Measurements from ENCODE around the gene WDR48. TPM values are rescaled to one million over a fixed set of nuclear protein-coding genes. Genes with fewer than 3 reads are reported as not detected.

Gene WDR48
- total RNA-seq, 2 donors from 2014 or later = 57.5 to 60.4 TPM

GRCh38 chr3:39013289-39013688 is 38.5 kb upstream of the WDR48 start:
- H3K4me3 Mint-ChIP-seq = no peak overlapping the region
- H3K9me3 Mint-ChIP-seq = peaks cover 3% of the 10 kb centered on the region
- peak; percentile 84 for DNase-seq
- peaks cover 7% of the 10 kb centered on the region for H3K4me1 Mint-ChIP-seq
- TF ChIP-seq, protein P1, sequence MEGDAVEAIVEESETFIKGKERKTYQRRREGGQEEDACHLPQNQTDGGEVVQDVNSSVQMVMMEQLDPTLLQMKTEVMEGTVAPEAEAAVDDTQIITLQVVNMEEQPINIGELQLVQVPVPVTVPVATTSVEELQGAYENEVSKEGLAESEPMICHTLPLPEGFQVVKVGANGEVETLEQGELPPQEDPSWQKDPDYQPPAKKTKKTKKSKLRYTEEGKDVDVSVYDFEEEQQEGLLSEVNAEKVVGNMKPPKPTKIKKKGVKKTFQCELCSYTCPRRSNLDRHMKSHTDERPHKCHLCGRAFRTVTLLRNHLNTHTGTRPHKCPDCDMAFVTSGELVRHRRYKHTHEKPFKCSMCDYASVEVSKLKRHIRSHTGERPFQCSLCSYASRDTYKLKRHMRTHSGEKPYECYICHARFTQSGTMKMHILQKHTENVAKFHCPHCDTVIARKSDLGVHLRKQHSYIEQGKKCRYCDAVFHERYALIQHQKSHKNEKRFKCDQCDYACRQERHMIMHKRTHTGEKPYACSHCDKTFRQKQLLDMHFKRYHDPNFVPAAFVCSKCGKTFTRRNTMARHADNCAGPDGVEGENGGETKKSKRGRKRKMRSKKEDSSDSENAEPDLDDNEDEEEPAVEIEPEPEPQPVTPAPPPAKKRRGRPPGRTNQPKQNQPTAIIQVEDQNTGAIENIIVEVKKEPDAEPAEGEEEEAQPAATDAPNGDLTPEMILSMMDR (conservative IDR thresholded peaks at IDR 0.05) = no peak
- H3K27me3 Mint-ChIP-seq (ENCODE audit: insufficient read depth) = no peaks in the 10 kb centered on the region
- Histone ChIP-seq H3K9me3 (ENCODE audit: control insufficient read depth, low read length) (no peaks in the 10 kb centered on the region), H3K36me3 (ENCODE audit: control insufficient read depth, insufficient read depth, low read length) (no peaks in the 10 kb centered on the region), H3K4me1 (ENCODE audit: control insufficient read depth, insufficient read depth, low read length) (no peaks in the 10 kb centered on the region), H3K9ac (ENCODE audit: extremely low read depth, low read length, poor library complexity, severe bottlenecking) (no peak overlapping the region), H3K4me3 (ENCODE audit: low read length) (no peak overlapping the region), H3K27ac (ENCODE audit: low read depth, low read length) (no peak overlapping the region), H3K27me3 (ENCODE audit: control insufficient read depth, insufficient read depth, low read length, poor library complexity, severe bottlenecking) (no peaks in the 10 kb centered on the region)
- no peak overlapping the region for H3K27ac Mint-ChIP-seq
- H3K36me3 Mint-ChIP-seq (ENCODE audit: low read depth) = no peaks in the 10 kb centered on the region
- 57 to 72% methylated on average over 2 of the region's 2 CpGs for WGBS, 2 experiments (ENCODE audit: insufficient coverage in 1 of 2, insufficient read length in 1 of 2)

DNA sequence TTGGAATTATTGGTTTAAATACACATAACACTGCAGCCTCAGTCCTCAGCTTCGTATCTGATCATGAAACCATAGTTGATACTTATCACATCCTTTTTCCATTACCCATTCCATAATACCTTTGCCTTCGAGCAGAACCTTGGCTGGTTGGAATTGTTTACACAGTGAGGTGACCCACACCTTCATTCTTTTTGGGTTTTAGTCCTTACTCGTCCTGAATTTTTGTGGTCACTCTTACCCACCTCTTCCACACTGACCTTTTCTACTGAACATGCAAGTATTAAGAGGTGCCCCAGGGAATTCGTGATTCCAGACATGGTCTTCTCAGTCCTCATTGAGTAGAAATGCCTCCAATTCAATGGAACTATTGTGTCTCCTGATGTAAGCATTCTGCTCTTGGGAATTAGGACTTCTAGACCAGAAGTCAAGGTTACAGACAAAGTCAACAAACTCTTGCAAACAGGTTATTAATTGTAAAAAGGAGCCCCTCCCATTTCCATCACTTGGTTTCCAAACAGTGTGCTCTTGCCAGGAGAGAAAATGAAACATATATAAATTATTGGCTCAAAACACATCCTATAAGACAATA is 37.8 kb upstream of the WDR48 start:
- no peak overlapping the region for H3K27ac ChIP-seq (ENCODE audit: low read depth, low read length)
- H3K4me1 ChIP-seq (ENCODE audit: control insufficient read depth, insufficient read depth, low read length) = no peaks in the 10 kb centered on the region
- no peak for DNase-seq
- no peak overlapping the region for H3K4me3 Mint-ChIP-seq
- H3K9me3 ChIP-seq (ENCODE audit: control insufficient read depth, low read length) = no peaks in the 10 kb centered on the region
- H3K9ac ChIP-seq (ENCODE audit: extremely low read depth, low read length, poor library complexity, severe bottlenecking) = no peak overlapping the region
- TF ChIP-seq, protein P1 (conservative IDR thresholded peaks at IDR 0.05) = no peak
- H3K4me3 ChIP-seq (ENCODE audit: low read length) = no peak overlapping the region
- H3K4me1 Mint-ChIP-seq = peaks cover 7% of the 10 kb centered on the region
- 79 to 93% methylated on average over 2 to 4 of the region's 4 CpGs for WGBS, 2 experiments (ENCODE audit: insufficient coverage in 1 of 2, insufficient read length in 1 of 2)
- no peaks in the 10 kb centered on the region for H3K27me3 Mint-ChIP-seq (ENCODE audit: insufficient read depth)
- H3K36me3 Mint-ChIP-seq (ENCODE audit: low read depth) = no peaks in the 10 kb centered on the region
- peaks cover 3% of the 10 kb centered on the region for H3K9me3 Mint-ChIP-seq
- no peak overlapping the region for H3K27ac Mint-ChIP-seq
- no peaks in the 10 kb centered on the region for H3K36me3 ChIP-seq (ENCODE audit: control insufficient read depth, insufficient read depth, low read length)
- no peaks in the 10 kb centered on the region for H3K27me3 ChIP-seq (ENCODE audit: control insufficient read depth, insufficient read depth, low read length, poor library complexity, severe bottlenecking)

- Histone ChIP-seq H3K27ac (ENCODE audit: low read depth, low read length) (no peak overlapping the region), H3K4me3 (ENCODE audit: low read length) (no peak overlapping the region), H3K9me3 (ENCODE audit: control insufficient read depth, low read length) (no peaks in the 10 kb centered on the region), H3K27me3 (ENCODE audit: control insufficient read depth, insufficient read depth, low read length, poor library complexity, severe bottlenecking) (peaks cover 7% of the 10 kb centered on the region), H3K4me1 (ENCODE audit: control insufficient read depth, insufficient read depth, low read length) (no peaks in the 10 kb centered on the region), H3K9ac (ENCODE audit: extremely low read depth, low read length, poor library complexity, severe bottlenecking) (no peak overlapping the region), H3K36me3 (ENCODE audit: control insufficient read depth, insufficient read depth, low read length) (no peaks in the 10 kb centered on the region)
- no peaks in the 10 kb centered on the region for H3K36me3 Mint-ChIP-seq (ENCODE audit: low read depth)
- H3K4me1 Mint-ChIP-seq = peaks cover 7% of the 10 kb centered on the region
- H3K27me3 Mint-ChIP-seq (ENCODE audit: insufficient read depth) = no peaks in the 10 kb centered on the region
- H3K4me3 Mint-ChIP-seq = no peak overlapping the region
- TF ChIP-seq, protein P1 (conservative IDR thresholded peaks at IDR 0.05) = no peak
- H3K27ac Mint-ChIP-seq = no peak overlapping the region
- H3K9me3 Mint-ChIP-seq = no peaks in the 10 kb centered on the region
- no peak for DNase-seq
- 83 to 92% methylated on average over 2 to 3 of the region's 3 CpGs for WGBS, 2 experiments (ENCODE audit: insufficient coverage in 1 of 2, insufficient read length in 1 of 2)
These were observed 36.4 kb upstream of the WDR48 start for GRCh38 chr3:39015418-39015817.
